ENCODE measurements around the gene ABCD2. TPM values are rescaled to one million over a fixed set of nuclear protein-coding genes. Genes with fewer than 3 reads are reported as not detected.

The ABCD2 gene
- total RNA-seq, 1 donor from 2014 or later, result 1.0 TPM

DNA sequence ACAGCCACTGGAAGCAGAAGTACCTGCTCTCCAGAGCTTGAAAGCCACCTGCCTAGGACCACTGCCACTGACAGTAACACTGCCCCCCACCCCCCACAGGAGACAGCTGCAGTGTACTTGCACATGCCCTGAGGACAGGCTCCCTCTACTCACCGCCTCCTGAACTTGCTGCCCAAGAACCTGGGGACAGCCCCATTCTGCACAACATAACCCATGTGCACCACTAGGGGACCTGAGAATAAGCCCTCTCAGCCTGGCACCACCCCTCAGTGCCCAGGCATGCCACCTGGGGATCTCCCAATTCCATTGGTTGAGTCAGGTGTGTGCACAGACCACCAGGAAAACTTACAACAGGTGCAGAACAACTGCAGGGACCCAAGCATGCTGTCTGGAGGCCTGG lies 109.6 kb downstream of the ABCD2 start:
- Histone ChIP-seq H3K4me3 (ENCODE audit: low read length in 3 of 3) (no peak overlapping the region), H3K36me3 (ENCODE audit: control insufficient read depth in 3 of 3, insufficient read depth in 3 of 3, low read length in 3 of 3) (no peaks in the 10 kb centered on the region), H3K27me3 (ENCODE audit: control insufficient read depth in 3 of 3, insufficient read depth in 3 of 3, low read length in 3 of 3) (no peaks in the 10 kb centered on the region), H3K9me3 (ENCODE audit: control insufficient read depth in 3 of 3, low read length in 3 of 3) (peaks cover 2 to 6% (median 3%) of the 10 kb centered on the region in 3 donors), H3K9ac (ENCODE audit: low read depth in 1 of 3, low read length in 3 of 3) (no peak overlapping the region), H3K4me1 (ENCODE audit: control insufficient read depth in 3 of 3, insufficient read depth in 3 of 3, low read length in 3 of 3) (no peaks in the 10 kb centered on the region), H3K27ac (ENCODE audit: low read depth, low read length) (no peak overlapping the region)

DNA sequence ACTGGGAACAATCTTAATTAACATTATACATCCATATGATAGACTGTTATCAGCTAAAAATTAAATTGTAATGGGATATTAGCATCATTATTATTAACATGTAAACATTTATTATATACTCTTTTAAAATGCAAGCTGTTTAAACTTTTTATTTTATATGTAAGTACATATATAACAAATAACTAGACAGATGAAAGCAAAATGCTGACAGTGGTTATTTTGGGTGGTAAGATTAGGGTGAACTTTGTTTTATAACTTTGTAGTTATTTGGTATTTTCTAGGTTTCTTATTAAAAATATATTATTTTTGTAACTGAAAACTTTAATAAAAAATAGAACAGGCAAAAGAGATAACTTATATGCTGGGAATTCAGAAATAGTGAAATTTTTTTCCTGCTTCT lies 114.0 kb downstream of the ABCD2 start:
- Histone ChIP-seq H3K27me3 (ENCODE audit: control insufficient read depth in 3 of 3, insufficient read depth in 3 of 3, low read length in 3 of 3) (no peaks in the 10 kb centered on the region), H3K4me3 (ENCODE audit: low read length in 3 of 3) (no peak overlapping the region), H3K4me1 (ENCODE audit: control insufficient read depth in 3 of 3, insufficient read depth in 3 of 3, low read length in 3 of 3) (no peaks in the 10 kb centered on the region), H3K9me3 (ENCODE audit: control insufficient read depth in 3 of 3, low read length in 3 of 3) (peaks cover 0 to 2% (median 1%) of the 10 kb centered on the region in 3 donors), H3K27ac (ENCODE audit: low read depth, low read length) (no peak overlapping the region), H3K9ac (ENCODE audit: low read depth in 1 of 3, low read length in 3 of 3) (no peak overlapping the region), H3K36me3 (ENCODE audit: control insufficient read depth in 3 of 3, insufficient read depth in 3 of 3, low read length in 3 of 3) (no peaks in the 10 kb centered on the region)

DNA sequence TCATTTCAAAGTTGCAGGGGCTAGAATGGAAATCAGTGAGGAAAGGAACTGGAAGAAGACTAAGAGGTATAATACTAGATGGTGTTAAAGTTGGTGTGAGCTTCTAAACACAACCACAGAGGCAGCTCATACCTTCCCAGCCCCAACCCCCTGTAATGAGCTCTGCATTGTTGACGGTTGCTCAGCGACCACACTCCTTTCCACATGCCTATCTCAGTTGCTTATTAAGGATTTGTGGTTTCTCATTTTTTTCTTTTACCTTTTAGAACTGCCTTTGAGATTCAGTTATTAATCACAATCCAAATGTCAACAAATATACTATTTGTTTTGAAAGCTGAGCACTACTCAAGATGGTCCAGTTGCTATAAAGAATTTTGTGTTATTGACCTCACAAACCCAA lies 114.6 kb downstream of the ABCD2 start:
- Histone ChIP-seq H3K4me3 (ENCODE audit: low read length in 3 of 3) (no peak overlapping the region), H3K4me1 (ENCODE audit: control insufficient read depth in 3 of 3, insufficient read depth in 3 of 3, low read length in 3 of 3) (no peaks in the 10 kb centered on the region), H3K27me3 (ENCODE audit: control insufficient read depth in 3 of 3, insufficient read depth in 3 of 3, low read length in 3 of 3) (no peaks in the 10 kb centered on the region), H3K9ac (ENCODE audit: low read depth in 1 of 3, low read length in 3 of 3) (no peak overlapping the region), H3K36me3 (ENCODE audit: control insufficient read depth in 3 of 3, insufficient read depth in 3 of 3, low read length in 3 of 3) (no peaks in the 10 kb centered on the region), H3K27ac (ENCODE audit: low read depth, low read length) (no peak overlapping the region), H3K9me3 (ENCODE audit: control insufficient read depth in 3 of 3, low read length in 3 of 3) (no peaks in the 10 kb centered on the region)

DNA sequence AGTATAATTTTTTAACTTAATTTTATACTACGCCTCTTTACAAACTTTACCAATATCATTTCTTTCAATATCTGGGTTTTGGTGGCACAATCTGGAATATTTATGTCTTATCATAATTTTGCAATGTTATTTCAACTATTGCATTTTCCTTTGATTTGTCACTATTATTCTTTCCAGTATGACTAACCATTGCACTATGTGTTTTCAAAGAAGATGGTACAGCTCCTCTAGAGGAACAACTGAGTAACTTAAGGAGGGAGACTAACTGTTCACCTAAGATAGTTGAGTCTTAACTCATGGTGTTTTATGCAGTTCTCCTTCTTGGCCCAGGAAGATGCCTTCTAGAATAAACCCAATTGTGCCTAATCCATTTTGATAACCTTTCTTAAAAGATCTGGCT lies 116.2 kb downstream of the ABCD2 start:
- no peak overlapping the region for H3K9ac ChIP-seq (ENCODE audit: low read depth in 1 of 3, low read length in 3 of 3)
- no peaks in the 10 kb centered on the region for H3K27me3 ChIP-seq (ENCODE audit: control insufficient read depth in 3 of 3, insufficient read depth in 3 of 3, low read length in 3 of 3)
- no peak overlapping the region for H3K27ac ChIP-seq (ENCODE audit: low read depth, low read length)
- no peaks in the 10 kb centered on the region for H3K4me1 ChIP-seq (ENCODE audit: control insufficient read depth in 3 of 3, insufficient read depth in 3 of 3, low read length in 3 of 3)
- no peaks in the 10 kb centered on the region for H3K9me3 ChIP-seq (ENCODE audit: control insufficient read depth in 3 of 3, low read length in 3 of 3)
- no peak overlapping the region for H3K4me3 ChIP-seq (ENCODE audit: low read length in 3 of 3)
- H3K36me3 ChIP-seq (ENCODE audit: control insufficient read depth in 3 of 3, insufficient read depth in 3 of 3, low read length in 3 of 3), result no peaks in the 10 kb centered on the region

DNA sequence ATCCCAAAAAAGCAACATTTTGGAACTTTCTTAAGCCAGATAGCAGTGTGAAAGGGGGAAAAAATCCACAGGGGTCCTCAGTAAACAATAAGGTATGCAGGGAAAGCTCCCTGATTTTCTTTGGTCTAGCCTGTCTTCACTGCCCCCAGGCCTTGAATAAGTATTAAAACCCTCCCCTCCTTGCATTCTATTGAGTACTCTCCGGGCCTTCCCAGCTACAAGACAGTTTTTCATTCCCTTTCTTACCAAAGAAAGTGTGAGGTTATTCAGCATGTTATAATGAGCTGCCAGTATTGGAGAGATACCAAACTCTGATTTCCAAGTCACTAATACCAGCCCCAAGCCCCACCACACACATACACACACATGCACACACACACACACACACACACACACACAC lies 116.9 kb downstream of the ABCD2 start:
- Histone ChIP-seq H3K4me3 (ENCODE audit: low read length in 3 of 3) (no peak overlapping the region), H3K9me3 (ENCODE audit: control insufficient read depth in 3 of 3, low read length in 3 of 3) (no peaks in the 10 kb centered on the region), H3K36me3 (ENCODE audit: control insufficient read depth in 3 of 3, insufficient read depth in 3 of 3, low read length in 3 of 3) (no peaks in the 10 kb centered on the region), H3K9ac (ENCODE audit: low read depth in 1 of 3, low read length in 3 of 3) (no peak overlapping the region), H3K27me3 (ENCODE audit: control insufficient read depth in 3 of 3, insufficient read depth in 3 of 3, low read length in 3 of 3) (no peaks in the 10 kb centered on the region), H3K4me1 (ENCODE audit: control insufficient read depth in 3 of 3, insufficient read depth in 3 of 3, low read length in 3 of 3) (no peaks in the 10 kb centered on the region), H3K27ac (ENCODE audit: low read depth, low read length) (no peak overlapping the region)

Small RNA genes within 50 kb of the gene (small RNA-seq; reads per million reads assigned to genes)
- gene AC121334.2, result not detected

Other genes with a start within 250 kb of the ABCD2 start
- 6.3 TPM for gene KIF21A, start 176.7 kb downstream of the ABCD2 start, total RNA-seq